Hepatocyte (in vitro differentiated cells): ENCODE data around the gene ADAM12. TPM values are rescaled to one million over a fixed set of nuclear protein-coding genes. Genes with fewer than 3 reads are reported as not detected.

Experiments used
- DNase-seq: peaks from one replicate; pipeline ENCODE4 v3.0.0-alpha.2; 2016; ENCODE audit warnings: low spot score
- H2AFZ ChIP-seq: fragments of 200-600 bp; sonication (generic); 2 replicates; pipeline ENCODE4 v1.6.0; 2016; ENCODE audit warnings: antibody characterized with exemption, mild to moderate bottlenecking
- H3K27ac ChIP-seq: fragments of 200-600 bp; sonication (generic); 2 replicates; pipeline ENCODE4 v1.5.1; 2016; ENCODE audit warnings: mild to moderate bottlenecking
- H3K27me3 ChIP-seq: fragments of 200-600 bp; sonication (generic); 2 replicates; pipeline ENCODE4 v1.6.1; 2016
- H3K36me3 ChIP-seq: fragments of 200-600 bp; sonication (generic); replicated peaks from 2 replicates; pipeline ENCODE4 v1.5.1; 2016; ENCODE audit warnings: low read depth; ENCODE audit not compliant: insufficient read depth
- H3K4me1 ChIP-seq: fragments of 200-600 bp; sonication (generic); 2 replicates; pipeline ENCODE4 v1.5.1; 2016; ENCODE audit warnings: mild to moderate bottlenecking, moderate library complexity; ENCODE audit not compliant: insufficient read depth
- H3K4me2 ChIP-seq: fragments of 200-600 bp; sonication (generic); 2 replicates; pipeline ENCODE4 v1.6.0; 2016
- H3K4me3 ChIP-seq: fragments of 200-600 bp; sonication (generic); 2 replicates; pipeline ENCODE4 v1.5.1; 2016; ENCODE audit warnings: mild to moderate bottlenecking
- H3K79me2 ChIP-seq: fragments of 200-600 bp; sonication (generic); 2 replicates; pipeline ENCODE4 v1.6.0; 2017; ENCODE audit warnings: mild to moderate bottlenecking
- H3K9me2 ChIP-seq: fragments of 200-600 bp; sonication (generic); replicated peaks from 2 replicates; pipeline ENCODE4 v1.6.0; 2017; ENCODE audit warnings: mild to moderate bottlenecking; ENCODE audit not compliant: insufficient read depth
- H3K9me3 ChIP-seq: fragments of 200-600 bp; sonication (generic); 2 replicates; pipeline ENCODE4 v1.5.1; 2016; ENCODE audit warnings: low read depth, mild to moderate bottlenecking
- H4K20me1 ChIP-seq: fragments of 200-600 bp; sonication (generic); 2 replicates; pipeline ENCODE4 v1.6.0; 2016; ENCODE audit warnings: mild to moderate bottlenecking; ENCODE audit not compliant: insufficient read depth, poor library complexity, severe bottlenecking
- CTCF ChIP-seq: fragments of 200-600 bp; sonication (generic); IDR thresholded peaks from 2 replicates; pipeline ENCODE4 v1.5.1; 2016; ENCODE audit warnings: antibody characterized with exemption, mild to moderate bottlenecking; ENCODE audit not compliant: poor library complexity
- EZH2 ChIP-seq: fragments of 200-600 bp; sonication (generic); IDR thresholded peaks from 2 replicates; pipeline ENCODE4 v1.6.1; 2016; ENCODE audit warnings: antibody characterized with exemption, mild to moderate bottlenecking, borderline replicate concordance
- EZH2phosphoT487 ChIP-seq: fragments of 200-600 bp; sonication (generic); IDR thresholded peaks from one replicate; pipeline ENCODE4 v1.6.1; 2018; ENCODE audit warnings: antibody characterized with exemption, mild to moderate bottlenecking, low read depth, moderate library complexity; ENCODE audit not compliant: unreplicated experiment, severe bottlenecking
- WGBS: methylation state at CpG from one replicate; pipeline ENCODE4 v1.1.6; 2016; ENCODE audit warnings: low lambda C conversion rate; ENCODE audit errors: missing lambda C conversion rate; 5-methylcytosine and 5-hydroxymethylcytosine counted together
- polyA plus RNA-seq: library from polyadenylated mRNA; unstranded; fragments of >200 nt; fragmentation: Nextera tagmentation; extraction: Ambion mirVana; gene quantifications from 2 replicates; pipeline ENCODE4 v1.2.1, GENCODE V29; 2016
- total RNA-seq: library from RNA; depleted of rRNA; stranded (reverse); fragments of >200 nt; gene quantifications from 2 replicates; pipeline ENCODE4 v1.2.3, GENCODE V29; 2014

ADAM12 gene
- total and polyA plus RNA-seq, 2 experiments from 2014 or later, result 4.9 to 11.3 TPM

- no peaks in the 10 kb centered on the region for H3K9me2 ChIP-seq
- H3K36me3 ChIP-seq, result no peaks in the 10 kb centered on the region
- no peak for DNase-seq
- H3K79me2 ChIP-seq, result no peaks in the 10 kb centered on the region
- no peaks in the 10 kb centered on the region for H4K20me1 ChIP-seq
- H3K4me1 ChIP-seq, result no peaks in the 10 kb centered on the region
- no peaks in the 10 kb centered on the region for H3K9me3 ChIP-seq
- H3K27ac ChIP-seq, result no peak overlapping the region
- 95% methylated on average over 9 of the region's 9 CpGs for WGBS
- TF ChIP-seq CTCF (no peak), EZH2 (no peak), EZH2phosphoT487 (no peak)
- H2AFZ ChIP-seq, result no peak overlapping the region
- no peaks in the 10 kb centered on the region for H3K27me3 ChIP-seq
- H3K4me3 ChIP-seq, result no peak overlapping the region
- H3K4me2 ChIP-seq, result no peak overlapping the region
Observed at GRCh38 chr10:126226205-126226604, 162.1 kb downstream of the ADAM12 start.

- Histone ChIP-seq H3K9me3 (no peaks in the 10 kb centered on the region), H3K9me2 (no peaks in the 10 kb centered on the region), H2AFZ (no peak overlapping the region), H3K79me2 (no peaks in the 10 kb centered on the region), H3K36me3 (no peaks in the 10 kb centered on the region), H3K27me3 (no peaks in the 10 kb centered on the region), H4K20me1 (no peaks in the 10 kb centered on the region), H3K4me2 (no peak overlapping the region), H3K4me1 (no peaks in the 10 kb centered on the region), H3K4me3 (no peak overlapping the region), H3K27ac (no peak overlapping the region)
- TF ChIP-seq EZH2phosphoT487 (no peak), EZH2 (no peak), CTCF (no peak)
- WGBS, result 76% methylated on average over 9 of the region's 9 CpGs
- no peak for DNase-seq
Observed at GRCh38 chr10:126225672-126226008, 162.6 kb downstream of the ADAM12 start.

- TF ChIP-seq CTCF (no peak), EZH2phosphoT487 (no peak), EZH2 (no peak)
- Histone ChIP-seq H3K4me2 (no peak overlapping the region), H4K20me1 (no peaks in the 10 kb centered on the region), H3K9me3 (no peaks in the 10 kb centered on the region), H3K36me3 (no peaks in the 10 kb centered on the region), H3K27ac (no peak overlapping the region), H3K4me1 (no peaks in the 10 kb centered on the region), H2AFZ (no peak overlapping the region), H3K4me3 (no peak overlapping the region), H3K27me3 (no peaks in the 10 kb centered on the region), H3K79me2 (no peaks in the 10 kb centered on the region), H3K9me2 (no peaks in the 10 kb centered on the region)
- no peak for DNase-seq
- WGBS, result 87% methylated on average over 20 of the region's 20 CpGs
Observed at GRCh38 chr10:126224967-126225671, 163.2 kb downstream of the ADAM12 start.
